ENCODE results near the gene ZC3H14. TPM values are rescaled to one million over a fixed set of nuclear protein-coding genes. Genes with fewer than 3 reads are reported as not detected.

ZC3H14 gene
- total and polyA plus RNA-seq, 10 of the 15 experiments (the other 5 are each of a cell fraction or from before 2014, with no cell fraction given) = 17.9 to 97.1 (median 47.6) TPM

DNA sequence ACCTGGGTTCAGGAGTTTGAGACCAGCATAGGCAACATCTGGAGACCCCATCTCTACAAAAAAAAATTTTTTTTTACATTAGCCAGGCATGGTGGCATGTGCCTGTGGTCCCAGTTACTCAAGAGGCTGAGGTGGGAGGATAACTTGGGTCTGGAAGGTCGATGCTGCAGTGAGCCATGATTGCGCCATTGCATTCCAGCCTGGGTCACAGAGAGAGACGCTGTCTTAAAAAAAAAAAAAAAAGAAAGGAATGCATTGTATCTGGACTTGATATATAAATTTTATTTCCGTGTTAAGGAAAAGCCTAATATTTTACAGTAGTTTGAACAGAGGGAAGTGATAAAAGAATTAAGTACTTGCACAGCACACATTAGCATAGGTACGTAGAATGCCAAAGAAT lies 97.2 kb downstream of the ZC3H14 start:
- H3K4me2 ChIP-seq (ENCODE audit: control insufficient read depth, insufficient read depth) = no peak overlapping the region
- no peak overlapping the region for H3K4me3 ChIP-seq
- H3K4me1 ChIP-seq (ENCODE audit: control insufficient read depth, insufficient read depth, low read length) = no peaks in the 10 kb centered on the region
- ChIA-PET RAD21 (ENCODE audit: unreplicated experiment) (no interaction called here), SMC1A (ENCODE audit: uncharacterized antibody, unreplicated experiment) (no interaction called here), CTCF (no interaction called here), POLR2A (no interaction called here)
- H3K9me3 ChIP-seq (replicated peaks; ENCODE audit: control insufficient read depth, insufficient read depth, low read length) = no peaks in the 10 kb centered on the region
- no peak for TF ChIP-seq CREB1 (IDR thresholded peaks at IDR 0.05; ENCODE audit: low read depth)
- no peak for TF ChIP-seq TCF12 (IDR thresholded peaks at IDR 0.05; ENCODE audit: low read depth, low read length)
- TF ChIP-seq YY1 (IDR thresholded peaks at IDR 0.05; ENCODE audit: low read depth, low read length) = no peak
- no peak for TF ChIP-seq SUPT20H (IDR thresholded peaks at IDR 0.05; ENCODE audit: borderline replicate concordance, control insufficient read depth, low read depth, low read length)
- TF ChIP-seq PML (IDR thresholded peaks at IDR 0.05; ENCODE audit: low read length) = no peak
- no peak for TF ChIP-seq NR2C2 (IDR thresholded peaks at IDR 0.05; ENCODE audit: borderline replicate concordance, control insufficient read depth, insufficient read length, low read depth)
- no peak for TF ChIP-seq HCFC1 (IDR thresholded peaks at IDR 0.05; ENCODE audit: low read length)
- TF ChIP-seq HDAC2 (IDR thresholded peaks at IDR 0.05) = no peak
- 87% methylated on average over 2 of the region's 5 CpGs for WGBS (ENCODE audit: insufficient coverage, insufficient replicate concordance, low lambda C conversion rate, missing lambda C conversion rate)
- H3K27ac ChIP-seq (ENCODE audit: control insufficient read depth, insufficient read depth) = no peak overlapping the region
- no peak for DNase-seq (ENCODE audit: low read depth, low spot score)
- no peaks in the 10 kb centered on the region for H4K20me1 ChIP-seq (ENCODE audit: control insufficient read depth, insufficient read depth)
- in situ Hi-C loops (cut with MboI) (no loop called here), intact Hi-C loops (cut with micrococcal nuclease; ENCODE audit: unreplicated experiment) (no loop called here)
- H3K36me3 ChIP-seq (ENCODE audit: control insufficient read depth in 2 of 2, insufficient read depth in 2 of 2, low read length in 1 of 2) = no peaks in the 10 kb centered on the region
- BruUV-seq (replicated peaks) = no TSS peak
- H2AFZ ChIP-seq (ENCODE audit: control insufficient read depth, low read depth, low read length) = no peak overlapping the region
- no peaks in the 10 kb centered on the region for H3K79me2 ChIP-seq (ENCODE audit: control insufficient read depth, insufficient read depth, low read length)
- FAIRE-seq = no peak
- no peak for ATAC-seq
- H3K27me3 ChIP-seq (replicated peaks in 1 of 2; ENCODE audit: control insufficient read depth in 2 of 2, insufficient read depth in 2 of 2, low read length in 1 of 2) = no peaks in the 10 kb centered on the region
- H3K9ac ChIP-seq (ENCODE audit: control insufficient read depth, insufficient read depth, low read length) = no peak overlapping the region

Measured in GM12878 (cell line).